Upper lobe of right lung (tissue), 1 donor: ENCODE measurements around the gene PARD3. TPM values are rescaled to one million over a fixed set of nuclear protein-coding genes. Genes with fewer than 3 reads are reported as not detected.

Experiments
- ATAC-seq: fragments of 200-7000 bp; cut with Tn5 transposase; one replicate; pipeline ENCODE4 v1.9.1; 2020; ENCODE audit warnings: mild to moderate bottlenecking, moderate library complexity
- DNase-seq: peaks from one replicate; pipeline ENCODE4 v3.0.0-alpha.2; 2020
- H3K27ac ChIP-seq: fragments of 200-600 bp; one replicate; pipeline ENCODE4 v1.8.0; 2022
- H3K27me3 ChIP-seq: fragments of 200-600 bp; one replicate; pipeline ENCODE4 v1.8.0; 2022; ENCODE audit warnings: mild to moderate bottlenecking
- H3K36me3 ChIP-seq: fragments of 200-600 bp; one replicate; pipeline ENCODE4 v1.8.0; 2022
- H3K4me1 ChIP-seq: fragments of 200-600 bp; one replicate; pipeline ENCODE4 v1.8.0; 2022
- H3K4me3 ChIP-seq: fragments of 200-600 bp; one replicate; pipeline ENCODE4 v1.8.0; 2022; ENCODE audit warnings: mild to moderate bottlenecking
- H3K9me3 ChIP-seq: fragments of 200-600 bp; one replicate; pipeline ENCODE4 v1.8.0; 2022
- intact Hi-C: fragments of 100-400 bp; cut with DNase I; formaldehyde crosslinking; loops from one replicate; pipeline ENCODE4 v1.11.0; 2022
- total RNA-seq: library from RNA; stranded (reverse); fragmentation: NEBNext Ultra II Directional; extraction: Animal tissue kit (Norgen Biotek cat#: 25700); gene quantifications from one replicate; pipeline ENCODE4 v1.2.1, GENCODE V29; 2021
- TF ChIP-seq, protein P1 (sequence below): fragments of 200-600 bp; IDR thresholded peaks from one replicate; pipeline ENCODE4 v1.8.0; 2022; ENCODE audit warnings: antibody characterized with exemption
- donor health status: DM: no; HTN: yes; CAD: no; lungs with severe emphysema.

PARD3 gene
- total RNA-seq, 1 donor from 2014 or later = 38.5 TPM

DNA sequence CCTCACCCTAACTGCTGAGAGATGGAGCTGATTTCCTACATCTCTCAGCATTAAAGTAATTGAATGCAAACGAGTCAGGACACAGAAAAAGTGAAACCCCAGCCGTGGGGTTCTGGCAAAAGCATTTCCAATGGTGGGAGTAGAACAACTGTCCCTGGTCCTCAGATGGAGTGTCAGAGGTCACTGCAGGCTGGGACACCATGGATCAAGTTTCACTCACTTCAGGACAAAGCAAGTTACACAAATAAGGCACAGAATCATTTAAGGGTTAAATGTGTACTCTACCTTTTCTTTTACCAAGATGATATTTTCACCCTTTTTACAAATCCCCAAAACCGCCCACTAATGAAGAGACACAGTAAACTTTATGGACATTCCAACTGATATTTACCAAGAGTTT, 607.8 kb downstream of the PARD3 start:
- Histone ChIP-seq H3K4me1 (no peaks in the 10 kb centered on the region), H3K36me3 (no peaks in the 10 kb centered on the region), H3K9me3 (no peaks in the 10 kb centered on the region), H3K27me3 (no peaks in the 10 kb centered on the region), H3K27ac (no peak overlapping the region), H3K4me3 (no peak overlapping the region)
- TF ChIP-seq, protein P1, sequence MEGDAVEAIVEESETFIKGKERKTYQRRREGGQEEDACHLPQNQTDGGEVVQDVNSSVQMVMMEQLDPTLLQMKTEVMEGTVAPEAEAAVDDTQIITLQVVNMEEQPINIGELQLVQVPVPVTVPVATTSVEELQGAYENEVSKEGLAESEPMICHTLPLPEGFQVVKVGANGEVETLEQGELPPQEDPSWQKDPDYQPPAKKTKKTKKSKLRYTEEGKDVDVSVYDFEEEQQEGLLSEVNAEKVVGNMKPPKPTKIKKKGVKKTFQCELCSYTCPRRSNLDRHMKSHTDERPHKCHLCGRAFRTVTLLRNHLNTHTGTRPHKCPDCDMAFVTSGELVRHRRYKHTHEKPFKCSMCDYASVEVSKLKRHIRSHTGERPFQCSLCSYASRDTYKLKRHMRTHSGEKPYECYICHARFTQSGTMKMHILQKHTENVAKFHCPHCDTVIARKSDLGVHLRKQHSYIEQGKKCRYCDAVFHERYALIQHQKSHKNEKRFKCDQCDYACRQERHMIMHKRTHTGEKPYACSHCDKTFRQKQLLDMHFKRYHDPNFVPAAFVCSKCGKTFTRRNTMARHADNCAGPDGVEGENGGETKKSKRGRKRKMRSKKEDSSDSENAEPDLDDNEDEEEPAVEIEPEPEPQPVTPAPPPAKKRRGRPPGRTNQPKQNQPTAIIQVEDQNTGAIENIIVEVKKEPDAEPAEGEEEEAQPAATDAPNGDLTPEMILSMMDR = no peak
- DNase-seq (no peak), ATAC-seq (no peak)
- intact Hi-C loops = no loop called here

GRCh38 chr10:34206935-34207268, 608.2 kb downstream of the PARD3 start:
- Histone ChIP-seq H3K27me3 (no peaks in the 10 kb centered on the region), H3K4me3 (no peak overlapping the region), H3K9me3 (no peaks in the 10 kb centered on the region), H3K4me1 (no peaks in the 10 kb centered on the region), H3K36me3 (no peaks in the 10 kb centered on the region), H3K27ac (no peak overlapping the region)
- DNase-seq (no peak), ATAC-seq (no peak)
- TF ChIP-seq, protein P1 = no peak
- intact Hi-C loops = no loop called here

- no peaks in the 10 kb centered on the region for H3K9me3 ChIP-seq
- no peak for DNase-seq
- no peaks in the 10 kb centered on the region for H3K27me3 ChIP-seq
- no peaks in the 10 kb centered on the region for H3K36me3 ChIP-seq
- no peaks in the 10 kb centered on the region for H3K4me1 ChIP-seq
- no peak overlapping the region for H3K27ac ChIP-seq
- TF ChIP-seq, protein P1 = no peak
- no peak for ATAC-seq
- intact Hi-C loops = no loop called here
- H3K4me3 ChIP-seq = no peak overlapping the region
Measured at GRCh38 chr10:34206078-34206934, 608.8 kb downstream of the PARD3 start.

DNA sequence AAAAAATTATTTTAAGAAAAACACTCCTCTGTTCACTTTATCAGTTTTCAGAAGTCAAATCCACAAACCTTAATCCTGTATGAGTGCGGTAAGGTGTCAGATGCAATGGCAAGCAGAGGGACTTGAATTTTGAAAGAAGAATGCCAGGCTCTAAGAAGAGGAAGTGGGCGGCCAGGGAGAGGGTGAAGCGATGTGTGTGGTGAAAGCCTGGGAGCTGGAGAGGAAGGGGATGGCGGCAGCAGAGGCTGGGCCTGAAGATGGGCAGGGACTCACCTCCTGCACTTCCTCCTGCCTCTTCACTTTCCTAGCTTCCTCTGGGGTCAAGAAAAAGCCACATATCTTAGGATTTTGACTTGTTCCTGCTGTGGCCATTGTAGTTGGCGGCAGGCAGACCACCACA, 609.6 kb downstream of the PARD3 start:
- DNase-seq = no peak
- Histone ChIP-seq H3K9me3 (no peaks in the 10 kb centered on the region), H3K4me1 (peaks cover 4% of the 10 kb centered on the region), H3K36me3 (no peaks in the 10 kb centered on the region), H3K27me3 (no peaks in the 10 kb centered on the region), H3K4me3 (no peak overlapping the region), H3K27ac (no peak overlapping the region)
- intact Hi-C loops = no loop called here
- TF ChIP-seq, protein P1 = no peak
- peak; percentile 85 for ATAC-seq

DNA sequence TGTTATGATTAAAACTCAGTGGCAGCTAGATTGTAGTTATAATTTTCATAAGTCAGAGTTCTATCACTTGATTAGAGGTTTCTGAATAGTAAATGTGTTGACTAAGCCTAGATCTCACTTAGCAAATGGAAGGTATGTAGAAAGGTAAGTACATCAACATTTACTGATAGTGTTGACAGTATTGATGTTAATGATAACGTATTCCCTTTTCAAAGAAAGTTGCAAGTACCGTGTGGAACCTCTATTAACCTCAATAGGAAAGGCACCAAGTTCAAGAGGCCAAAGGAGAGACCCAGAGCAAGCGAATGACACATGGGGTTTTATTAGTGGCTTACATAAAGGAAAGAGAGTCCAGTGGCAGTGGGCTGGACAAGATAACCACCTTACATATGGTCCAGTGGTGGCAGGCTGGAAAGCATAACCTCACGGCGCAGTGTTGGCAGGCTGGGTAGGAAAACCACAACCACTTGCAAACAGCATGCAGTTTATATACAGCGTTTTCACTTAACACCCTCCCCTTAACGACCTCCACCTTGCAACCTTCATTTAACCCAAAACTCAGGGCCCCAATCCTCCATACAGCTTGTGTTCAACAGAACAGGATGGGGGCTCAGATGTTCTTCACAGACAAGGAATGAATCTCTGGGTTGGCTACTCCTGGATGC, 611.0 kb downstream of the PARD3 start:
- Histone ChIP-seq H3K9me3 (no peaks in the 10 kb centered on the region), H3K4me1 (peaks cover 4% of the 10 kb centered on the region), H3K36me3 (no peaks in the 10 kb centered on the region), H3K4me3 (no peak overlapping the region), H3K27me3 (no peaks in the 10 kb centered on the region), H3K27ac (no peak overlapping the region)
- DNase-seq (no peak), ATAC-seq (no peak)
- TF ChIP-seq, protein P1 = no peak
- intact Hi-C loops = no loop called here
